ENCODE data around the gene RAD21L1. TPM values are rescaled to one million over a fixed set of nuclear protein-coding genes. Genes with fewer than 3 reads are reported as not detected.

Gene RAD21L1
- total and polyA plus RNA-seq, 2 of the 8 experiments (the other 6 are each of a cell fraction or from before 2014, with no cell fraction given), result 0.06 to 0.26 TPM

DNA sequence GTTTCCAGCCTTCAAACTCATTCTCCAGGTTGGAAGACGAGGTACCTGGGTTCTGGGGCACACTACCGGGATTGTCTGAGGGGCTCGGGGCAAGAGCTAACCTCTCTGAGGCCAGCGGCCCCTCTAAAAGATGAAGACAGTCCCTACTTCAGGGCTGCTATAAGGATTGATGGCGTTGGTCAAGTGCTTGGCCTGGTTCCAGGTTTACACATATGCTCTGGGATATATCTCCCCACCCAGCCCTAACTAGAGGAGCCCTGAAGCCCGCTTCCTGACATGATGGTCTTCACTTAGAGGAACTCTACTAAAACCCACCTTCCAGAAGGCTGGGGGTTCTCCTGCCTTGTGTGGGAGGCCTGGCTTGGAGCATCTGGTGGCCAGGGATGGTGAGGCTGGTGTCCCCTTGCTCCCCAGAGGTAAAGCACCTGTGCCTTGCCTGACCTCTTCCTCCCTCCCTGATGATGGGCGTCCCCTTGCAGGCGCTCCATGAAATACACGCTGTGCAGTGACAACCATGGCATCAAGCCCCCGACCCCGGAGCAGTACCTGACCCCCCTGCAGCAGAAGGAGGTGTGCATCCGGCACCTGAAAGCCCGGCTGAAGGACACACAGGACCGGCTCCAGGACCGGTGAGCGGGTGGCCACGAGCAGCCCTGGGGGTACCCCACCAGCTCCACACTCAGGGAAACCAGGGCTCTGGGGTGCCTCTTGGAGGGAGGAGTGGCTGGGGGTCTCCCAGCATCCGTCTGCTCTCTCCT, 74.4 kb downstream of the RAD21L1 start:
- 0 out of 2 replicates have a peak overlapping the region, but pooled peaks have one; percentile 48 for H3K18ac ChIP-seq (ENCODE audit: extremely low read depth, low read length)
- H3K27me3 ChIP-seq (replicated peaks in 1 of 4; ENCODE audit: control insufficient read depth in 3 of 4, extremely low read depth in 1 of 4, insufficient read depth in 3 of 4, low read length in 3 of 4), result no peaks in the 10 kb centered on the region
- H3K4me2 ChIP-seq (ENCODE audit: insufficient read depth in 1 of 2, low read depth in 2 of 2, low read length in 2 of 2), result 0 out of 4 replicates have a peak overlapping the region, but pooled peaks of 1 of the 2 experiments have one; percentile 27
- no peak overlapping the region for H3K14ac ChIP-seq (ENCODE audit: insufficient read length)
- no peak overlapping the region for H4K5ac ChIP-seq (ENCODE audit: insufficient read length, low read depth, low read length)
- peak overlapping the region; percentile 87; the same call in 1 of the 2 replicates for H4K8ac ChIP-seq (ENCODE audit: extremely low read depth, insufficient read depth, low read length)
- no peak overlapping the region for H3K56ac ChIP-seq (replicated peaks; ENCODE audit: insufficient read length, low read depth, low read length)
- H2BK12ac ChIP-seq (ENCODE audit: low read depth, low read length), result no peak overlapping the region
- no peak overlapping the region for H3K27ac ChIP-seq (ENCODE audit: low read depth, low read length)
- no peak overlapping the region for H3K4me3 ChIP-seq (ENCODE audit: extremely low read depth in 1 of 4, insufficient read depth in 2 of 4, low read depth in 3 of 4, low read length in 4 of 4)
- WGBS, 2 experiments (ENCODE audit: extremely low coverage in 1 of 2, insufficient coverage in 1 of 2, insufficient read length in 1 of 2, insufficient replicate concordance in 2 of 2, low coverage in 1 of 2, low lambda C conversion rate in 2 of 2, missing lambda C conversion rate in 1 of 2), result 96% methylated on average over 17 of the region's 18 CpGs; no CpG with 5 or more reads in 1 of the 2 experiments
- H2BK5ac ChIP-seq (ENCODE audit: low read depth, low read length), result peak overlapping the region; percentile 35; the same call in 1 of the 2 replicates
- no peaks in the 10 kb centered on the region for H3K79me2 ChIP-seq (ENCODE audit: control insufficient read depth in 1 of 2, insufficient read depth in 2 of 2, low read length in 2 of 2)
- no peak for FAIRE-seq
- H3K79me1 ChIP-seq (ENCODE audit: low read depth, low read length), result no peaks in the 10 kb centered on the region
- no peak overlapping the region for H3K23ac ChIP-seq (ENCODE audit: insufficient read length)
- CTCF ChIA-PET (ENCODE audit: partially characterized antibody), result interaction anchor here (0.6 to 2.8 kb wide), 15 partner anchors 8 to 135 kb away, joined by 3 to 11 read pairs (median 4); no protein-coding TSS in a partner anchor
- no peak overlapping the region for H2BK120ac ChIP-seq (replicated peaks; ENCODE audit: low read depth, low read length)
- no peak overlapping the region for H2AFZ ChIP-seq (ENCODE audit: low read length)
- no peak overlapping the region for H2BK20ac ChIP-seq (ENCODE audit: low read length)
- POLR2A ChIA-PET (ENCODE audit: partially characterized antibody), result no interaction called here
- no peak overlapping the region for H2AK5ac ChIP-seq (ENCODE audit: low read depth, low read length)
- peak overlapping the region; percentile 59 for H3K4ac ChIP-seq (replicated peaks; ENCODE audit: insufficient read length, low read depth, low read length)
- H3K4me1 ChIP-seq (replicated peaks in 1 of 4; ENCODE audit: control insufficient read depth in 3 of 4, insufficient read depth in 4 of 4, low read length in 3 of 4), result peaks cover 0 to 10% (median 4%) of the 10 kb centered on the region in 4 experiments; a peak in 6 of 7 replicates
- H3K9me3 ChIP-seq (ENCODE audit: insufficient read depth in 2 of 2, low read depth in 1 of 2, low read length in 1 of 2), result no peaks in the 10 kb centered on the region
- no peaks in the 10 kb centered on the region for H3K36me3 ChIP-seq (ENCODE audit: control insufficient read depth in 2 of 4, insufficient read depth in 4 of 4, low read length in 3 of 4)
- H4K20me1 ChIP-seq (replicated peaks in 1 of 2; ENCODE audit: control insufficient read depth in 1 of 2, insufficient read depth in 2 of 2, low read length in 2 of 2), result no peaks in the 10 kb centered on the region
- peak overlapping the region; percentile 9; the same call in 1 of the 2 replicates for H2BK15ac ChIP-seq (ENCODE audit: low read length)
- no peaks in the 10 kb centered on the region for H3K23me2 ChIP-seq (ENCODE audit: low read depth, low read length)
- no peak for DNase-seq (ENCODE audit: low read depth in 1 of 2, low spot score in 2 of 2)
- H3K9ac ChIP-seq (replicated peaks in 1 of 4; ENCODE audit: extremely low read depth in 1 of 4, low read depth in 3 of 4, low read length in 3 of 4), result no peak overlapping the region
- H4K91ac ChIP-seq (replicated peaks; ENCODE audit: insufficient read length, low read length), result no peak overlapping the region
- TF ChIP-seq FOSL1 (IDR thresholded peaks at IDR 0.05; ENCODE audit: insufficient read depth, low read depth, low read length), result no peak
- TF ChIP-seq BACH1 (IDR thresholded peaks at IDR 0.05; ENCODE audit: low read length), result no peak
- no peak for TF ChIP-seq CREB1 (IDR thresholded peaks at IDR 0.05)
- TF ChIP-seq, protein P1, sequence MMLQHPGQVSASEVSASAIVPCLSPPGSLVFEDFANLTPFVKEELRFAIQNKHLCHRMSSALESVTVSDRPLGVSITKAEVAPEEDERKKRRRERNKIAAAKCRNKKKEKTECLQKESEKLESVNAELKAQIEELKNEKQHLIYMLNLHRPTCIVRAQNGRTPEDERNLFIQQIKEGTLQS (IDR thresholded peaks at IDR 0.05; ENCODE audit: insufficient read depth, low read depth, low read length), result no peak
- TF ChIP-seq PHF8 (conservative IDR thresholded peaks at IDR 0.05; ENCODE audit: low read depth, low read length), result no peak
- TF ChIP-seq SIX5 (IDR thresholded peaks at IDR 0.05; ENCODE audit: low read depth, low read length), result no peak
- TF ChIP-seq CHD2 (IDR thresholded peaks at IDR 0.05; ENCODE audit: low read length), result no peak
- no peak for TF ChIP-seq TBP (IDR thresholded peaks at IDR 0.05; ENCODE audit: low read depth, low read length)
- no peak for TF ChIP-seq ASH2L (IDR thresholded peaks at IDR 0.05; ENCODE audit: low read length)
- no peak for TF ChIP-seq TCF12 (IDR thresholded peaks at IDR 0.05; ENCODE audit: low read depth, low read length)
- no peak for TF ChIP-seq SP2 (IDR thresholded peaks at IDR 0.05; ENCODE audit: low read length)
- TF ChIP-seq MAFK (IDR thresholded peaks at IDR 0.05; ENCODE audit: low read depth, low read length), result no peak

Measured in H1 (cell line).